NCI-H2196 treated with DMSO at 0.1 percent for 48 hours (cell line): Measurements from ENCODE around the gene CENPS.
"Not testable (repeated sequence)": the region's sequence is repeated elsewhere in the genome, so short reads cannot be mapped to it uniquely, and the experiment has no call there.

ENCODE experiments used
- DNase-seq: peaks from one replicate; lab custom pipeline; 2025; ENCODE audit not compliant: unreplicated experiment; lab: John Stamatoyannopoulos, UW

The CENPS gene

DNA sequence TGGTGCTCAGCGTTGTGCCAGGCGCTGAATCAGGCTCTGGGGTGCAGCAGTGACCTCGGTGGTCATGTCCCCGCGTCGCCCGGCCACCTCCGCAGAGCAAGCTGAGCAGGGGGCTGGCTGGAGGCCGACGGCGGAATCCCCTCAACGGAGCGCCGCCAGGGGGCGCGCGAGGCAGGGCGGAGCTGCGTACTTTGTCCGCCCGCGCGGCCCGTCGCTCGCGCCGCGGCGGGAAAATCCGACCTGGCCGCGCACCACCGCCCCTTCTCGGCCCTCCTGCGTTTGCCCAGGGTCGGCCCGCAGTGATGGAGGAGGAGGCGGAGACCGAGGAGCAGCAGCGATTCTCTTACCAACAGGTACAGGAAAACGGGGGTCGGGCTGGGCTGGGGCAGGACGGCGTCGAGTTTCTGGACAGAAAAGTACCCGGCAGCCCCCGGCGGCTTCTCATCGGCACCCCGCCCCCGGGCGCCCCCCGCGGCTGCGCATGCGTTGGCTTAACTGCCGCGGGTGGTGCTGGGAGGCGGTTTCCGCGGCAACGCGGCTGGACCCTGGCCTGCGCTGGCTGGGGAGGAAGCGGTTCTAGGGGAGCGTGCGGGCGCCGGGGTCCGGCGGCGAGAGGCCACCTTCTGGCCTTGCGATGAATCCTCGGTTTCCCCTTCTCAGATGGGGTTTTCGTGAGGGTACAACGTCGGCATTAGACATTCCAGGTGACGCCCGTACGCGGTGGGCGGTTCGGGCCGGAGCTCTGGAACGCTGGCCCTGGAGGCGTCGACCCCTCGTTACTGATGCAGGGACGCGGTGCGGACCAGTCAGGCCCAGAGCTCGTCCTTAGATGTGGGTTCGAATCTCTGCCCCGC, at the start of gene CENPS:
TSS of gene CENPS (plus strand) at position 218 of the 854 bp plus-strand sequence. CDS start at position 303, 85 bp downstream.
- peak; percentile 86 for DNase-seq

DNA sequence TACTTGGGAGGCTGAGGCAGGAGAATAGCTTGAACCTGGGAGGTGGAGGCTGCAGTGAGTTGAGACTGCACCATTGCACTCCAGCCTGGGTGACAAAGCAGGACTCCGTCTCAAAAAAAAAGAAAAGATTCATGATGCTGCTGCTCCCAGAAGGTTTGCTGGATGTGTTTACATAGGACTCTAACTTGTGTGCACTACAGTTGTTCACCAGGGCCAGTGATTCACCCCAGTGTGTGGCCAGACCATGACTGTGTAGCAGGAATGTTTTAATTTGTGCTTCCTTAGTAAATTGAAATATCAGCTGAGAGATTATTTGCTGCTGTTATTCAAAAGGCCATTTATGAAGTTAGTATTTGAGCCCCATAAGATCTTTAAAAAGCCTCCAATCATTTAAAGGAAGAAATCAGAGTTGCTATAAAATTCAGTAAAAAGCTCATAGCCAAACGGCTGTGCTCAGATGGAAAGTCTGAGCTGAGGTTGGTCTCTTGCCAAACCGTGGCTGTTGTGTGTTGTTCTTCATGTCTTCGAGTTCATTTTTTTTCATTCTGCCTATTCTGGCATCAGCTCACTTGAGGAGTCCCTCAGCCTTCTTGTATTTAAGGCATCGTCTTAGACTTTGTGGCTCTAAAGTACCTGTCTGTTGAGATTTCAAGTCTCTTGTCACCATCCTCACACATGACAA, 49.5 kb upstream of the CENPS start:
- no peak for DNase-seq

DNA sequence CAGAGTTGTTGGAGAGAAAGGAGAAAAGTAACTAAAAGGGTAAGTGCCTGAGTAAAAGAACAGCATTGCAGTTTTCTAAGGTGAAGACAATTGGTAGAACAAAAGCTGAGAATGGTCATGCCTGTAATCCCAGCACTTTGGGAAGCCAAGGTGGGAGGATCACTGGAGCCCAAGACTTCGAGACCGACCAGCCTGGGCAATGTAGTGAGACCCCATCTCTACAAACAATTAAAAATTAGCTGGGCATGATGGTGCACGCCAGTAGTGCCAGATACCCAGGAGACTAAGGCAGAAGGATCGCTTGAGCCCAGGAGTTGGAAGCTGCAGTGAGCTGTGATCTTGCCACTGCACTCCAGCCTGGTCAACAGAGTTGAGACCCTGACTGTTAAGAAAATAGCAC, 46.6 kb upstream of the CENPS start:
- DNase-seq: no peak

DNA sequence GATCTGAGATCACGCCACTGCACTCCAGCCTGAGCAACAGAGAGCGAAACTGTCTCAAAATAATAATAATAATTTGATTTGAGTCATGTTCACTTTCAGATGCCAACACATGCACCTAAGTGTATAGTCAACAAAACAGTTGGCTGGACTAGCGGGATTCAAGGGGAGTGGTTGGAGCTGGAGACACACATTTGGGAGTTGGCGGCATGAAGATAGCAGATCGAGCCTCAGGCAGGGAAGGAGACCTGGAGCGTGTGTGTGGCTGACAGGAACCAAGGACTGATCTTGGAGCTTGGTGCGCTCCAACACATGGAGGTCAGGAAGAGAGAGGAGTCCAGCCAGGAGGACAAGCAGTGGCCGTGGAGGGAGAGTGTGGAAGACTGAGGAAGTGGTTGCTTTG, 46.0 kb upstream of the CENPS start:
- DNase-seq: no peak

DNA sequence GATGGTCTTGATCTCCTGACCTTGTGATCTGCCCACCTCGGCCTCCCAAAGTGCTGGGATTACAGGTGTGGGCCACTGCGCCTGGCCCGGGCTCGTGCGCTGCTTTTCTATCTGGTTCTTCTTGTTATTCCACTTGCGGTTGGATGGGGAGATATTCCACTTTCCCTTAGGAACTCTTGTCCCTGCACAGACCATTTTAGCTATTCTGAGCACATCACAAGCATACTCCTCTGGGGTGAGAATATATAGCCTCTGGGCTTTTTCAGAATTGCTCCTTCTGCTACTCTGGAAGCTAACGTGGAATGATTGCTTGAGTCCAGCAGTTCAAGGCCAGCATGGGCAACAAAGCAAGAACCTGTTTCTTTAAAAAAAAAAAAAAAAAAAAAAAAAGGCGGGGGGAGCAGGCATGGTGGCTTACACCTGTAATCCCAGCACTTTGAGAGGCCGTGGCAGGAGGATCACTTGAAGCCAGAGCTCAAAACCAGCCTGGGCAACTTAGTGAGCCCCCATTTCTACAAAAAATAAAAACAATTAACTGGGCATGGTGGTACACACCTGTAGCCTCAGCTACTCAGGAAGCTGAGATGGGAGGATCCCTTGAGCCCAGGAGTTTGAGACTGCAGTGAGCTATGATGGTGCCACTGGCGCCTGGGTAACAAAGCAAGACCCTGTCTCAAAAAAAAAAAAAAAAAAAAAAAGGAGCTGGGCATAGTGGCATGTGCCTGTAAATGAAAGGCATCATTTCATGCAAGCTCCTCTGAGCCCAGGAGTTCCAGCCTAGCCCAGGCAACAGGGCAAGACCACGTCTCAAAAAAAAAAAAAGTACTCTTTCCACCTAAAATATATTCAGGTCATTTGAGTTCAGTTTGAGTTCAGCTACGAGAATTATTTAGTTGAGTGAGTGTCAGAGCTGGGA, 43.2 kb upstream of the CENPS start:
- no peak for DNase-seq

DNA sequence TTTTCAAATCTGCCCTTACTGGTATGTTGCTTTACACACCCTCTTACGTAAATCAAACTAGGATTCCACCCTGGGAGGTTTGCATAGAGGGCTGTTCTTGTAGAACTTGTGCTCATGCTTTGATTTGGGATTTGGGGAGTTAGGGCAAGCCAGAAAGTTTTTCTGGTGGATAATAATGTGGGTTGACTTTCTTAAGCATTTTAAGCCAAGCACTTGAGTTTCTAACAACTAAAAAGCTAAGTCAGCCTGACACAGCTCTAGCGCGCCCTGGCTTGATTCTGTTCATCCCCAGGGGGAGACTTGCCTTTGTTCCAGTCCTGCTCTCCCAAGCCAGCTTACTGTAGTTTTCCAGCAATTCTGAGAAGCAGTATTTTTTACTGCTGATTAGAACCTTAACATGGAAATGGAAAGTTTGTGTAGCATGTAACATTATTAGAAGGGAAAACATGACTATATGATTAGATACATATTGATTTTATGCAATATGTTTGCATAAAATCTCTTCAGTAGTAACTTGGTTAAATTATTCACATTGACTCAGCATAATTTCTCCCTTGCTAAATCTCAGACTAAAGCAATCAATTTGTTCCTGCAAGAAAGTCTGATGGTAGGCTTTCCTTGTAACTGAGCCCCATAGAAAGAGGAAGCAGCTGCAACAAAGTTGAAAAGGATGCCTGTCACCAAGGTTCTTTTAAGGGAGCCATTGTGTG, 42.4 kb upstream of the CENPS start:
- DNase-seq: no peak

DNA sequence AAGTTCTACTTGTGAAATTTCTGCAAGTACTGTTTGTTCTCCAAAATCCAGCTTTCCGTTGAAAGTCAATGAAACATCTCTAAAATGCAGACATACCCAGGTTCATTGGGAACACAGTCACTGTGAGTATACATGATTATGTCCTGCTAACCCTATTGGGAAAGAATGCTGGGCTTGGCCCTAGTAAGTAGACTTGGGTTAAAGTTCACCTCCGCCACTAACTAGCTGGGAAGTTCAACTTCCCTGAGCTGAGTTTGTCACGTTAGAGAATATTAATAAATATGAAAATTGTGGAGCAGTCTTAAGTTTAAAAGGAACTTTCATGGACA, 41.9 kb upstream of the CENPS start:
- DNase-seq: no peak

DNA sequence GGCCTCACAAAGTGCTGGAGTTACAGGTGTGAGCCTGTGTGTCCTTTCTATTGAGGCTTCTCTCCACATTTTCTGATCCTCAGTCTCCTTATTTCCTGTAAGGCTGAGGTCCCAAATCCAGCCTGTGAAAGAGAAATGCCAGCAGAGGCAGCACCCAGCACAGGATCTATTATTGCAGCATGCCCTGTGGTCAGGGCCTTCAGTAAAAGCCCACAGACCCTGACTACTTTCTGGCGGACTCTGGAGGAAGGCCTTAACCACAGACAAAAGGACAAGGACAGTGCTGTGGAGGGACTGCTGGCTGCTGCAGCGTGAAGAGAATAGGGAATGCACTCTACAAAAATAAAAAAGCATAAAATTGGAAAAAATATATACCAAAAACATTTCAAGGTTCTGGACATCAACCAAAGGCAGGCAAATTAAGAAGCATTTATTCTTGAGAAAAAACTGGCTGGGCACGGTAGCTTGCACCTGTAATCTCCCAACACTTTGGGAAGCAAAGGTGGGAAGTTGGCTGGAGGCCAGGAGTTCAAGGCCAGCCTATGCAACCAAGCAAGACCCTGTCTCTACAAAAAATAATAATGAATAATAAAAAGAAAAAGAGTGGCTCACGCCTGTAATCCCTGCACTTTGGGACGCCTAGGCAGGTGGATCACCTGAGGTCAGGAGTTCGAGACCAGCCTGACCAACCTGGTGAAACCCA, 40.8 kb upstream of the CENPS start:
- no peak for DNase-seq

DNA sequence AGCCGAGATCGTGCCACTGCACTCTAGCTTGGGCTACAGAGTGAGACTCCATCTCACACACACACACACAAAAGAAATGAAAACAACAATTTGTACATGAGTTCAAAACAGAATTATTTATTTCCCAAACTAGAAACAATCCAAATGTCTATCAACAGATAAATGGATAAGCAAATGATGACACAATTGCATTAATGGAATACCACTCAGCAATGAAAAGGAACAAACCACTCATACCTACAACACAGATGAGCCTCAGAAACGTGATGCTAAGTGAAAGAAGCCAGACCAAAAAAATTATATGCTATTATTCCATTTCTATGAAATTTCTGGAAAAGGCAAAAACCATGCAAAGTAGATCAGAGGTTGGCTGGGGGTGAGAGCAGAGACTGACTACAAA, 33.4 kb upstream of the CENPS start:
- DNase-seq: no peak

DNA sequence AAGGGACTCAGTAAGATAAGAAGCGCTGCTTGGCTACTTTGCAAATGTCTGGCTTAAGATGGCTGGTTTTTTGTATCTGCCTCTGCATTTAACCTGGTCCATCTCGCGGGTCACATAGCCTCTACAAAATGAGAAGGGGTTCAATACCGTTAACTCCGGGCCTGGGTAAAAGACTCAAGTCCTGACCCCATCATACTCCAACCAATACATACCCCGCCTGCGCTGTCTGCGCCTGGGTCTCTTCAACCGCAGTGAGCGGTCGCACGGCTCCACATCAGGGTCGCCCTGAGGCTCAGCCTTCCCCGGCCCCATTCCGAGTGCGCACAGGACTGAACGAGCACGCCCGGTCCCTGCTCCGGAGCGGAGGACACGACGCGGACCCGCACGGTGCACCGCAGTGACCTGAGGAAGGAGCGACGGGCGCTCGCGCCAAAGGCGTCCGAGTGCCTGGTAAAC, 31.9 kb upstream of the CENPS start:
- no peak for DNase-seq

DNA sequence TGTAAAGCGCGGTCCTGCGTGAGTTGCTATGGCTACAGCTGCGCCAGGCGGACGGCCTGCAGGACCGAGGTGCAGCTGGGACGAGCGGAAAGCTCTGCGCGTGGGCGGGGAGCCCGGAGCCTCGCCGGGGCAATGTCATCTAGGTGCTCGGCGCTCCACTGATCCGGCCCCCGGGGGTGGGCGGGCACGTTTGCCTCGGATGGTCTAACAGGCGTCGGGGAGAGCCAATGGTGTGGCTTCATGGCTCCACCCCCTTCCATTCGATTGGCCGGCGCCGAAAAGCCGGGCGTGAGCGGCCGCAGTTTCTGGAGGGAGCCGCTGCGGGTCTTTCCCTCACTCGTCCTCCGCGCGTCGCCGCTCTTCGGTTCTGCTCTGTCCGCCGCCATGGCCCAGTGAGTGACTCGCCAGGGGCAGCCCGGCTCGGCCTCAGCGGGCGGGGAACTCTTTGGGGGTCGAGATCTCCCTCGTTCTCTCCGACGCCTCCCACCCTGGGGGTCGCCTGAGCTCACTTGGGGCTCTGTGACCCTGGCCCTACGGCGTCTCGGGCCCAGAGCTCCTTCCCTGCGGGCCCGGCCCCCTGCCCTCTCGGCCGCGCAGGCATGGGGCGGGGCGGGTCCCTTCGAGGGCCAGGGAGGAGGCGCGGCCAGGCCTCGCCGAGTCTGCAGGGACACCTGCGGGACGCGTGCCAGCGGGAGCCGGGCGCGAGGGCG, 31.3 kb upstream of the CENPS start, which contains the start of gene PGD:
TSS of gene PGD (plus strand) at position 331 of the 710 bp plus-strand sequence. CDS start at position 385, 54 bp downstream.
- peak; percentile 99 for DNase-seq

DNA sequence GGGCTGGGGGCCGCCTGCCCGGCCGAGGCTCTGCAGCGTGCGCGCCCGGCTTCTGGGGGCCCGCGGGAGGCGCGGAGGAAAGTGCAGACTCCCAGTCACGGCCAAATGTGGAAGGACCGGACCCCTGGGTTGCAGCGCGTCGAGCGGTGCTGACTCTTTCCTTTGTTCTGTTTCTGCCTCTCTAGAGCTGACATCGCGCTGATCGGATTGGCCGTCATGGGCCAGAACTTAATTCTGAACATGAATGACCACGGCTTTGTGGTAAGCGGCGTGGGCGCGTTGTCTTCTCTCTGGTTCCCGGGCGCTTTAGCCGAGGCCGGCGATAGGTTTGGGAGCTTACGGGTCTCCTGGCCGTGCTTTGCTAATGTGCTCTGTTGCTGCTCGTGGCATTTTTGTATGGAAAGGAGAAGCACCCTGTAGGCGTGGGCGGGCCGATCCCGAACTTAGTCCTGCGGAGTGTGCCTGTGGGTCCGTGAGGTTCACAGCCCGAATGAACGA, 30.7 kb upstream of the CENPS start:
- DNase-seq: no peak

DNA sequence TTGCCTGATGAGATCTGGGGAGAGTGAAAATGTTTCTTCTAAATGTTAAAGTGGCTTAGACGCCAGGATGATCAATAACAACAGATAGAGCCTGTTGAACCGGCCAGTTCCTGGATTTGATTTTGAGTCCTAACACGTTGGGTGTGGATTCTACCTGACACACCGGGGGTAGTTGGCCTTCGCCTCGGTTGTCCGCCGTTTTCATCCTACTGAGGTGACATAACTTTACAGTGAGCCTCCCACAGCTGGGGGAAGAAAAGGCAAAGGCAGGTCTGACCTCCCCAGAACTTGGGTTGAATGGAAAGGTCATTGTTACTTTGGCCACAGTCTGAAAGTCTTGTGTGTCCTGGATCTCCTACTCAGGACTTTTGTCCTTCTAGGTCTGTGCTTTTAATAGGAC, 30.2 kb upstream of the CENPS start:
- no peak for DNase-seq

DNA sequence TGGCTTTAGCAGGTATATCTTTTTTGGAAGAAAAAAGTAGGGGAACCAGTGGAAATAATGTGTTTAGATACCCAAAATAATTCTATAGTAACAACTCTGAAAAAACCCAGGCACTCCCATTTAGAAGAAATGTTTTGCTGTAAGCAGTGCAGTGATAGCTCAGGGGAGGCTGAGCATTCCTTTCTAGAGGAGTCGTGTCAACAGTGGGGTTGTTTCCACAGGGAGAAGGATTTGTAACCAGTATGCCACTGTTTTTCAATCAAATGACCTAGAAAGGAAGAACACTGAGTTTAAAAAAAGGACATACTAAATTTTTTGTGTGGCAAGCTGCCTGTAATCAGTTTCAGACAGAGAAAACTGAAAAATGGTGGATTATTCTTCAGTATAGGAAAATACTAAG, 29.0 kb upstream of the CENPS start:
- no peak for DNase-seq

DNA sequence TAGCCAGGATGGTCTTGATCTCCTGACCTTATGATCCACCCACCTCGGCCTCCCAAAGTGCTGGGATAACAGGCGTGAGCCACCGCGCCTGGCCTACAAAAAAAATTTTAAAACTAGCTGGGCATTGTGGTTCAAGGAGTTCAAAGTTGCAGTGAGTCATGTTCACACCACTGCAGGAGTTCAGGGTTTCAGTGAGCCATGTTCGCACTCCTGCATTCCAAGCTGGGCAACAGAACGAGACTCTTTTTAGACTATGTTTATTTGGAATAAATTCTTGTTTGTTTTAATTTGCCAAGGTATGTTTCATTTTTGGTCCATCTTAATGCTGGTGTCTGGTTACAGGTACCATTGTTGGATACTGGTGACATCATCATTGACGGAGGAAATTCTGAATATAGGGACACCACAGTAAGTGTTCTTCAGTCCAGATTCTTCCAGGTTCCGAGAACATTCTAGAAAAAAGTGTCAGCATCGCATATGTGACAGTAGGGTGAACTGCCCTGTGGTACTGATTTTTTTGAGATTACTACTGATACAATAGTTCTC, 27.4 kb upstream of the CENPS start:
- no peak for DNase-seq

DNA sequence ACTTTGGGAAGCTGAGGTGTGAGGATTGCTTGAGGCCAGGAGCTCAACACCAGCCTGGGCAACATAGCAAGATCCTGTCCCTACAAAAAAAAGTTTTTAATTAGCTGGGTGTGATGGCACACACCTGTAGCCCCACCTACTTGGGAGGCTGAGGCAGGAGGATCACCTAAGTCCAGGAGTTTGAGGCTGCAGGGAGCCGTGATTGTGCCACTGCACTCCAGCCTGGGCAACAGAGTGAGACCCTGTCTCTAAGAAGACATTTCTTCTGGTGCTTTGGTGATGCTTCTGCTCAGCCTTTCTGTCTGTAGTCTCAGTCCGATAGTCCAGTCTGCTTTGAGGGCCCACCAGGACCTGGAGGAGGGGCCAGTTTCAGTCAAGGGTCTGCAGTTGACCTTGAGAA, 23.0 kb upstream of the CENPS start:
- DNase-seq: no peak

DNA sequence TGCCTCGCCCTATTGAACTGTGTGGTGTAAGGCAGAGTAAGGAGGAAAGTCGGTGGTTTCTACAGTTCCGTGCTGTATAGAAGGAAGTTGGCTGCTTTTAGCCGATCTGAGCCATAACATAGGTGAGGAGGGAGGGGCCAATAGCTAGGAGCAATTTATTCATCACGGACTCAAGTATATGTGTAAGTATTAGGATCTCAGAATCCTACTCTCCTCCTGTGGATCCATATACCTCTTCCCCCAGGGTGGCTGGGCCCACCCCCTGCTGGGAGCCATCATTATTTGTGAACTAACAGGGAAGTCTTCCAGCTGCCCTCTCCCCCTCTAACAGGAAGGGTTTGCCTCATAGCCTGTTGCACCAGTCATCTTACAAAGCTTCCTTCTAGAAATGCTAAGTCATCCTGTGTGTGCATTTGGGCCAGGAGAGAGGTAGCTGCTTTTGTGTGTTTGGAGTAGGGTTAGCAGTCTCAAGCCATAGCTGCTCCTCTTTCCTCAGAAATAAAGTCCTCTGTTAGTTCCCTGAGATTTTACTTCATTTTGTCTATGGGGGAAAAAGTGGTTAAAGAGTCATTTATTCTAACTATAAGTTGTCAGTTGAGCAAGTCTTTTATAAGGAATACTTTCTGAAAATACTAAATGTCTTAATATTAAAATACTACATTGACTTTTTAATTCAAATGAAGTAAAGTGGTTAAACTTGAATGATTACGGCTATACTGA, 14.9 kb upstream of the CENPS start:
- no peak for DNase-seq

DNA sequence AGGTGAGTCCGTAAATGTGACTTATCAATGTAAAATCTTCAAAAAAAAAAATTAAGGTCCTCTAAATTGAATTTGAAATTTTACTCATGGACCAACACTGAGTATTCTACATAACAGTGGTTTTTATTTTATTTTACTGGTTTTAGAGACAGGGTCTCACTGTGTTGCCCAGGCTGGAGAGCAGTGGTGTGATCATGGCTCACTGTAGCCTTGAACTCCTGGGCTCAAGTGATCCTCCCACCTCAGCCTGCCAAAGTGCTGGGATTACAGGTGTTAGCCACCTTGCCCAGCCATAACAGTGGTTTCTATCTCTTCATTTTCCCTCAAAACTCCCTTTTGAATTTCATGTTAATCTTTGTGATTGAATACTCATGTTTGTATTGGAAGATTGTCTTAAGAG, 14.3 kb upstream of the CENPS start:
- not testable (repeated sequence) for DNase-seq
